Type B pancreatic cell (in vitro differentiated cells): ENCODE measurements around the gene CDH11. TPM values are rescaled to one million over a fixed set of nuclear protein-coding genes. Genes with fewer than 3 reads are reported as not detected.

Experiments
- DNase-seq: peaks from one replicate; pipeline ENCODE4 v3.0.0; 2021; ENCODE audit warnings: mixed read lengths; ENCODE audit not compliant: unreplicated experiment; ENCODE audit errors: extremely low spot score
- H3K27ac Mint-ChIP-seq: 2 replicates; pipeline ENCODE4 v1.8.0; 2021; ENCODE audit warnings: mild to moderate bottlenecking, mixed read lengths
- H3K27me3 Mint-ChIP-seq: 2 replicates; pipeline ENCODE4 v1.8.0; 2021; ENCODE audit warnings: mixed read lengths
- H3K36me3 Mint-ChIP-seq: 2 replicates; pipeline ENCODE4 v1.8.0; 2021; ENCODE audit warnings: mixed read lengths
- H3K4me1 Mint-ChIP-seq: one replicate; pipeline ENCODE4 v1.8.0; 2021; ENCODE audit warnings: mixed read lengths; ENCODE audit not compliant: unreplicated experiment
- H3K4me3 Mint-ChIP-seq: 2 replicates; pipeline ENCODE4 v1.8.0; 2021; ENCODE audit warnings: mild to moderate bottlenecking, mixed read lengths
- H3K9me3 Mint-ChIP-seq: 2 replicates; pipeline ENCODE4 v1.8.0; 2021; ENCODE audit warnings: mixed read lengths
- CTCF ChIP-seq: fragments of 200-600 bp; sonication (generic); conservative IDR thresholded peaks from 2 replicates; pipeline ENCODE4 v1.5.0; 2021; ENCODE audit warnings: antibody characterized with exemption, mild to moderate bottlenecking
- total RNA-seq: library from RNA; stranded (reverse); gene quantifications from 2 replicates; pipeline ENCODE4 v1.2.1, GENCODE V29; 2021; ENCODE audit warnings: low replicate concordance

The CDH11 gene
- total RNA-seq, 1 donor from 2014 or later = 287 TPM

GRCh38 chr16:65070831-65071432 lies 50.9 kb downstream of the CDH11 start:
- no peaks in the 10 kb centered on the region for H3K9me3 Mint-ChIP-seq
- TF ChIP-seq CTCF = no peak
- peaks cover 13% of the 10 kb centered on the region for H3K36me3 Mint-ChIP-seq
- H3K4me1 Mint-ChIP-seq = peaks cover 40% of the 10 kb centered on the region
- H3K27ac Mint-ChIP-seq = no peak overlapping the region
- DNase-seq = no peak
- H3K27me3 Mint-ChIP-seq = peaks cover 6% of the 10 kb centered on the region
- H3K4me3 Mint-ChIP-seq = no peak overlapping the region

- no peak for TF ChIP-seq CTCF
Measured at GRCh38 chr16:65069766-65070165, 52.1 kb downstream of the CDH11 start.

GRCh38 chr16:65069065-65069464 lies 52.8 kb downstream of the CDH11 start:
- H3K9me3 Mint-ChIP-seq = no peaks in the 10 kb centered on the region
- no peak overlapping the region for H3K4me3 Mint-ChIP-seq
- no peak for TF ChIP-seq CTCF
- H3K4me1 Mint-ChIP-seq = peaks cover 40% of the 10 kb centered on the region
- H3K36me3 Mint-ChIP-seq = peaks cover 9% of the 10 kb centered on the region
- H3K27ac Mint-ChIP-seq = no peak overlapping the region
- DNase-seq = no peak
- peaks cover 6% of the 10 kb centered on the region for H3K27me3 Mint-ChIP-seq

More at GRCh38 chr16:65069766-65070165, 52.1 kb downstream of the CDH11 start:
- DNase-seq = no peak
- peaks cover 6% of the 10 kb centered on the region for H3K27me3 Mint-ChIP-seq
- peaks cover 13% of the 10 kb centered on the region for H3K36me3 Mint-ChIP-seq
- no peak overlapping the region for H3K4me3 Mint-ChIP-seq
- peaks cover 40% of the 10 kb centered on the region for H3K4me1 Mint-ChIP-seq
- H3K27ac Mint-ChIP-seq = no peak overlapping the region
- no peaks in the 10 kb centered on the region for H3K9me3 Mint-ChIP-seq

- Mint-ChIP-seq H3K4me3 (no peak overlapping the region), H3K27me3 (peaks cover 6% of the 10 kb centered on the region), H3K27ac (no peak overlapping the region), H3K9me3 (no peaks in the 10 kb centered on the region), H3K36me3 (peaks cover 9% of the 10 kb centered on the region), H3K4me1 (peaks cover 40% of the 10 kb centered on the region)
- no peak for TF ChIP-seq CTCF
- DNase-seq = no peak
Measured at GRCh38 chr16:65068151-65068740, 53.6 kb downstream of the CDH11 start.

- TF ChIP-seq CTCF = no peak
- Mint-ChIP-seq H3K9me3 (no peaks in the 10 kb centered on the region), H3K36me3 (peaks cover 9% of the 10 kb centered on the region), H3K4me3 (no peak overlapping the region), H3K27ac (no peak overlapping the region), H3K27me3 (peaks cover 6% of the 10 kb centered on the region), H3K4me1 (peaks cover 51% of the 10 kb centered on the region)
- no peak for DNase-seq
Measured at GRCh38 chr16:65066651-65067050, 55.2 kb downstream of the CDH11 start.
